ENCODE data around the gene MTA2. TPM values are rescaled to one million over a fixed set of nuclear protein-coding genes. Genes with fewer than 3 reads are reported as not detected.

Gene MTA2
- total and polyA plus RNA-seq, 2 of the 8 experiments (the other 6 are each of a cell fraction or from before 2014, with no cell fraction given), result 25.7 to 114 TPM

GRCh38 chr11:62610814-62611704, 9.4 kb upstream of the MTA2 start (continued):
- no peak for TF ChIP-seq CHD7 (IDR thresholded peaks at IDR 0.05; ENCODE audit: insufficient replicate concordance, low read length)
- TF ChIP-seq RBBP5 (IDR thresholded peaks at IDR 0.05; ENCODE audit: borderline replicate concordance, low read depth, low read length), result no peak

Data from H1 (cell line).